Stimulated activated CD4-positive, alpha-beta T cell treated with anti-CD3 and anti-CD28 coated beads, TNF-alpha, amount 100 ng/mL, for 24 hours (primary cell): Measurements from ENCODE around the gene SUCO.
"Not testable (repeated sequence)": the region's sequence is repeated elsewhere in the genome, so short reads cannot be mapped to it uniquely, and the experiment has no call there.

Experiments
- DNase-seq, 3 experiments: peaks; one replicate each; pipeline ENCODE4 v3.0.0-alpha.2; 2020; ENCODE audit warnings: low read depth in 3 of 3

SUCO gene

GRCh38 chr1:172607145-172607544 lies 74.2 kb downstream of the SUCO start:
- no peak for DNase-seq

DNA sequence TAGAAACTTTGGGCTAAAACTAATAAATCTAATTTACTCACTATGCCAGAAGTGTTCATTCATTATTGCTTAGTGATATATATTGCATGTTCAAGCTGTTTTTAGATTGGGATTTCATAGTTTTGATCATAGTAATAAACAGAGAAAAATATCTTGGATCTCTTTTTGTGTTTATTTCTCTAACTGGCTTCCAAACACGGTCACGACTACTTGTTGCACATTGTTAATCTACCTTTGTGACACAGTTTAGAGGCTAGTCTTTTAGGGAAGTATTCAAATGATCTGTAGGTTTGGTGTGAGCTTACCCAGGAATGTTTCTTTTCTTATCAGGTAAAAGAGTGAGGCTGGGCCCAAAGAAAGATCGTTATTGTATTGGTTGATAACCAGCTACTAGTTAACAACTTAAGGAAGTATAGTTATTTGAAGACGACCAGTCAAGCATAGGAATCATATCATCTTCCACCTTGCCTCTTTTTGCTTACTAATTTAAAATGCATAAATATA lies 75.2 kb downstream of the SUCO start:
- no peak for DNase-seq

DNA sequence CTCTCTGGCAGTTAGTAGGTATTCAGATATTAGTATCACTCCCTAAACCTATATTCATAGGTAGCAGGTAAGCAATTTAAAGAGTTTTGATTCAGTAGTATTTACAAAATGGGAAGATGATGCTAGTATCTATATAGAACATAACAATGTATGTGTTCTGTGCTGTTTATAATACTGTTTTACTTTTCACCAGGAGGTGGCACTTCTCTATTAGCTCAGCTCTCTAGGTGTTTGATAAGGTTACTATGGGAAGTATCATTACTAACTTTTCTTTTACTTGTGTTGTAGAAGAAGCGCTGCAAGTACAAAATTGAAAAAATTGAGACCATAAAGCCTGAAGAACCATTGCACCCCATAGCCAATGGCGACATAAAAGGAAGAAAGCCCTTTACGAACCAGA lies 76.6 kb downstream of the SUCO start:
- no peak for DNase-seq

- DNase-seq: no peak
These were observed 79.5 kb downstream of the SUCO start for GRCh38 chr1:172612478-172612877.

DNA sequence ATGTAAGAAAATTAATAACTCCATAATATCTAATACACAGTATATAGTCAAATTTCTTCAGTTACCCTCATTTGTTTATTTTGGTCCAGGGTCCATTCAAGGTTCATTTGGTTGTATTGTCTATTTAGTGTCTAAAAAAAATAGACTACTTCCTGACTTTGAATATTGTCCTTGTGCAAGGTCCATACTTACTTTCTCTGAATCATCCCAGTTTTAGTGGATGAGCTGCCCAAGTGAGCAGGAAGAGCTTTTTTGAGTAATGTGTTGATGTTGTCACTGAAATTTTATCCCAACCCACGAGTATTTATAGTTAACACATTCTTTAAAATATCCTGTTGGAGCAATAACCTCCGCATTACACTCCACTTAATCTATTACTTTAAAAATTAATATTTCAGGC lies 80.3 kb downstream of the SUCO start:
- no peak for DNase-seq

DNA sequence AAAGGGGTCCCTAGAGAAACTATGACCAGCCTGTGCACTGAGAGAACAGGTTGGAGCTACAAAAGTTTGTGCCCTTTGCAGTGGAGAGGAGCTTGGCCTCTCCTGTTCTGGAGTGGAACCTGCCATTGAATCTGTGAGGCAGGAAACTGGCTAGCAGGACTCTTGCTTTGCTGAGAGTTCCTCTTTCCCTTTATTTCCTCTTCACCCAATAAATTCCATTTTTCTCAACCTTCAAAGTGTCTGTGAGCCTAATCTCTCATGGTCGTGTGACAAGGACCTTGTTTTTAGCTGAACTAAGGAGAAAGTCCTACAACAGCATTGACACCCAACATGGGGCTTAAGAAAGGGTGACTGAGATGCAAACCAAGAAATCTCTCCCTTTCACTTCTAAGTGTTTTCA lies 83.2 kb downstream of the SUCO start:
- DNase-seq: no peak

DNA sequence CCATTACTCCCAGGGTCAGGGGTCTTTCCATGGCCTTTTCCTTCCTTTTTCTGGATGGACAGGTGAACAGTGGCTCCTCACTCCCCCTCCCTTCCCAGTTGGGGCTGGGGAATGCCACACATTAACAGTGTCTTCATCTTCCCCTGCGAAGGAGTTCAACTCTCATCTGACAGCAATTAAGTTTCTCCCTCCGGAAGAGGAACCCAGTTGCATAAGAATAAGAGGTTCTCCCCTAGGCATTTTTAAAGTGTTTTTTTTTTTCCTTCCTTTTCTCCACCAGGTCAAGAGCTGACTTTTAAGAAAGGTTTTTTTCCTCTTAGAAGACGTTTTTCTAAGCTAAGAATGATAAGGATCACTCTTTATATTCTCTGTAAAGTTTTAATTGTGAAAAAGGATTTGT lies 83.7 kb downstream of the SUCO start:
- DNase-seq: no peak

GRCh38 chr1:172620603-172621002 lies 87.7 kb downstream of the SUCO start:
- DNase-seq: not testable (repeated sequence)

DNA sequence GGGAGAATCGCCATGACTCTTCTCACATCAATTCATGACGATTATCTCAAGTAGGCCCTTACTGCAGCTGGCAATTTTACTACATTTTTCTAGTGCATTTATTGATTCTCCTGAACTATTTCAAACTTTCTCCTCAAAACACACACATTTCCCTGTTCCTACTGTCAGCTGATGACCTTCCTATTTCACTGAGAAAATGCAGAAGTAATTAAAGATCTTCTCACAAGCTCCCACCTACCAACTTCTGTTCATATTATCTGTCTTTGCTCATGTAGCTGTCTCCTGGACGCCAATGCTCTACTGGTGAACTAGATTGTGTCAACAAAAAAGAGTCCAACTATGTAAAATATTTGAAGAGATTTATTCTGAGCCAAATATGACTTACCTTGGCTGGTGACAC lies 89.6 kb downstream of the SUCO start:
- no peak for DNase-seq

DNA sequence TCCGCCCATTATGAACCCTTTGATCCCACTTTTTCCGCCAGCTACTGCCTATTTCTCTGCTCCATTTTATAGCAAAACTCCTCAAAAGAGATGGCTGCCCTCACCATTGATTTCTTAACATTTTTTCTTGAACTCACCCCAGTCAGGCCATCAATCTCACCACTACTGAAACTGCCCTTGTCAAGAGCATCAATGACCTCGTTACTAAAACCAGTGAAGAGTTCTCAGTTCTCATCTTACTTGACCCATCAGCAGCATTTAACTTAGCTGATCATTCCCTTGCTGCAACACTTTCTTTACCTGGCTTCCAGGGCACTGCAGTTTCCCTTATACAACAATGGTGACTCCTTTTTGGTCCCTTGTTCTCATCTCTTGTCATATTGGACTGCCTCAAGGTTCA lies 90.8 kb downstream of the SUCO start:
- DNase-seq: no peak

DNA sequence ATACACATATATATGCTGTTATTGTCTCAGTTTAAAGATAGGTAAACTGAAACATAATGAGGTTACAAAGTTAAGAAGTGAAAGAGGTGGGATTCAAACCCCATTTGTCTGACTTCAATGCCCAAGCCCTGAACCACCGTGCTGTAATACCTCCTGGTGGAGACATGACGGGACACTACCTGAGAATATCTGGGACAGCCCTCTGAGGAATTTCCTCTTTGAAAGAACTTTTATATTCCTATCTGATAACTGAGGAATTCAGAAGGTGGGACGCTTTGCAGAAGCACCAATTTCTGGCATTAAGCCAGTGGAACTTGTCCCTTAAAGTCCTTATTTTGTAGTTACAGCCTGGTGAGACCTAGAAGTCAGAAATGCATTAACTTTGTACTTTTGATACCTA lies 93.9 kb downstream of the SUCO start:
- no peak for DNase-seq

DNA sequence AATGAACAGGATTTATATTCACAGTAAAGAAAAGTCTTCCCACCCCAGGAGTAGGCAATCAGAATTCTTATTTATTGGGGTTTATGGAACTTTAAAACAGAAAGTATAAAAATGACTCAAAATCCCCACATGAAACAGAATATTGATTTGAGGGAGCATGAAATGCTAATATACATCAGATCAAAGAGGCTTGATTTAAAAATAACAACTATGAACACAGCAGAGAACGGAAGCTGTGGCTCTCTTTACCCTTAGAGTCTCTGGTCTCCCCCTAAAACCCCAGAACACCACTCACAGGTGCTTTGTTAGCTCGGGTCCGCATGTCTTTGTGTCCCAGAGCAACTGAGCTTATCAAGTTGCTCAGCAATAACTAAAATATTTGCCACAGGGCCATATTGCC lies 94.8 kb downstream of the SUCO start:
- no peak for DNase-seq

DNA sequence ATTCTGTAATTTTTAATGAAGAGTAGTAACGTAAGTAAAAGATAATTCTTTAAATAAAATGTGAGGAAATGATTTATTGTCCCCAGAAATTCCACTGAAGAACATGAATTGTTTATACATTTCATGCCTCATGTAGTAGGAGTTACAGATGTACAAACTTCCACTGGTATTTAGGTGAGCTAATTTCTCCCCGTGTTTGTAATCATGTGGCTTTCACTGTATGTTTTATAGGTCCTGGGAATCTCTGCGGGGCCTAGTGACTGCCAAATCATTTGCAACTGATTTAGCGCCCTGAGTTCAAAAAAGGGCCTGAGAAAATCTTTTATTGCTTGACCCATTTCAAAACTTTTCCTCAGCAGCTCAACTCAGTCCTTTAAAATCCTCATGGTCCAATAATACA lies 95.5 kb downstream of the SUCO start:
- DNase-seq: no peak

DNA sequence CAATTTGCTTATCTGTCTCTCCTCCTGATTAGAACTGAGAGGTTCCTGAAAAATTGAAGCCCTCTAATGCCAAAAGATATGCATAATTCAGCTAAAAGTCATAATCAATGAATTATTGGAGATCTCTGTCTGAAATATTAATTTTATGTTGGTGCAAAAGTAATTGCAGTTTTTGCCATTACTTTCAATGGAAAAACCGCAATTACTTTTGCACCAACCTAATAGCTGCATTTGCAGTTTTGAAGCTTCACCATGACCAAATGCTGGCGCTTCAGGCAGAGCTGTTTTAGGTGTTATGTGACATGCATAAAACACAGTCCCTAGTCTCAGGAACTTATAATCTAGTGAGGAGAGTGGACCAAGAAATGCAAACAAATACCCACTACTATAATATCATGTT lies 96.2 kb downstream of the SUCO start:
- DNase-seq: no peak

- DNase-seq: no peak
These were observed 96.7 kb downstream of the SUCO start for GRCh38 chr1:172629638-172630037.

DNA sequence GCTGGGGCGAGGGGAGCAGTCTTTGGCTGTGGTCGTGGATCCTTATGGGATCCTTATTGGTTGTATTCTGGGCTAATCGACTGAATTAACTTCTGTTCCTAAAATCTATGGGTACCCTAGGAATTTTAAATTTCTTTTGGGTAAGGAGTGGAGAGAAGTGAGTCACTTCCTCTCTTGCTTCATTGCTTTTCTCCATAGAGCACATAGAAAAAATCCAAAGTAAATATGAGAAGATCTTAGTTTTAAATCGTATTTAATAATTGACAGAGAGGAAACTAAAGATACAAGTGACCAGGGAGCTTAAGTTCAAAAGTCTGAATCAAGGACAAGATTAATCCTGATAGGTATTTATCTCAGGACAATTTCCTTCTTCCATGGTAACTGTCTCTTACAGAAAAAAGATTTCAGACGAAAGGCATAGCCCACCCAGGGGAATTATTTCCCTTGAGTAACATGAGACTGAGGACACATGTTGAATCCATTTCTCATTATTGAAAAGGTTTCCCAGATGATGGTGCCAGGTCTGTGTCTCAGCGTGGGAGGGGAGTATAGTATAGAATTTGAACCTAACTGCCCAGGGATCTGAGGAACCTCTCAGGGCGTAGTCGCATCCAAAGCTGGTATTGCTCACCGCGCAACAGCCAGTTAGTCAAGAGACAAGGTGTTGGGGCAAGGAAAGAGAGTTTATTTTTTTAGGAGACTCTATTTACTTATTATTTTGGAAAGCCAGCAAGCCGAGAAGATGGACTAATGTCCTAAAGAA lies 97.3 kb downstream of the SUCO start:
- DNase-seq: no peak

DNA sequence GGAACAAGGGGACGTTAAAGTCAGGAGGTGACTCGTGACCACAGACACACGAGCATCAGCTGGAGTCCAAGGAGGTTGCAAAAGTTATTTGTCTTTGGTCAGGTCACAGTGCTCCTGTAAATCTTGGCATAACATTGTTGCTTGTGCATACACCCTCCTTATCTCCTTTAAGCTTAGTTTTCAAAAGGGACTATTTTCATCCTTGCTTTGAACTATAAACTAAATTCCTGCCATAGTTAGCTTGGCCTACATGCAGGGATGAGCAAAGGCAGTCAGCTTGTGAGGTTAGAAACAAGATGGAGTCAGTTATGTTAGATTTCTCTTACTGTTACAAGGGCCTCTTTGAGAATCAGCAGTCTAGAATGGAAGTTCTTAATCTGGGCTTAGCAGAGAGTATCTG lies 97.9 kb downstream of the SUCO start:
- no peak for DNase-seq

GRCh38 chr1:172637522-172637921 lies 104.6 kb downstream of the SUCO start:
- peak in 2 of 3 experiments; percentile 41 to 44 for DNase-seq

DNA sequence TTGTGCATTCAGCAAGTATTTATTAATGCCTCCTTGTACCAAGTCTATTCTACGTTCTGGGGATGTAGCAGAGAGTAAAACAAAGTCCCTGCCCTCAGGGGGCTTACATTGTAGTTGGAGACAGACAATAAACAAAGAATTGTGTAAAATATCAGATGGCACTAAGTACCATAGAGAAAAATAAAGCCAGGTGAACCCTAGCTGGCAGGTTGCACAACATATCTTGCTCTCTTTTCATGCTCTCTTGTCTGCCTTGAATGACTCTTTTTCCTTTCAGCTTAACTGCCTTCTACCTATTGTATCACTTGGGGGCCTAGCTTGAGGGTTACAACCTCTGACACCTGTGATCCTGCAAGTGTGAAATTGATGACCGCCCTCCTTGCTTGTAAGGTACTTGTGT lies 105.3 kb downstream of the SUCO start:
- no peak for DNase-seq

DNA sequence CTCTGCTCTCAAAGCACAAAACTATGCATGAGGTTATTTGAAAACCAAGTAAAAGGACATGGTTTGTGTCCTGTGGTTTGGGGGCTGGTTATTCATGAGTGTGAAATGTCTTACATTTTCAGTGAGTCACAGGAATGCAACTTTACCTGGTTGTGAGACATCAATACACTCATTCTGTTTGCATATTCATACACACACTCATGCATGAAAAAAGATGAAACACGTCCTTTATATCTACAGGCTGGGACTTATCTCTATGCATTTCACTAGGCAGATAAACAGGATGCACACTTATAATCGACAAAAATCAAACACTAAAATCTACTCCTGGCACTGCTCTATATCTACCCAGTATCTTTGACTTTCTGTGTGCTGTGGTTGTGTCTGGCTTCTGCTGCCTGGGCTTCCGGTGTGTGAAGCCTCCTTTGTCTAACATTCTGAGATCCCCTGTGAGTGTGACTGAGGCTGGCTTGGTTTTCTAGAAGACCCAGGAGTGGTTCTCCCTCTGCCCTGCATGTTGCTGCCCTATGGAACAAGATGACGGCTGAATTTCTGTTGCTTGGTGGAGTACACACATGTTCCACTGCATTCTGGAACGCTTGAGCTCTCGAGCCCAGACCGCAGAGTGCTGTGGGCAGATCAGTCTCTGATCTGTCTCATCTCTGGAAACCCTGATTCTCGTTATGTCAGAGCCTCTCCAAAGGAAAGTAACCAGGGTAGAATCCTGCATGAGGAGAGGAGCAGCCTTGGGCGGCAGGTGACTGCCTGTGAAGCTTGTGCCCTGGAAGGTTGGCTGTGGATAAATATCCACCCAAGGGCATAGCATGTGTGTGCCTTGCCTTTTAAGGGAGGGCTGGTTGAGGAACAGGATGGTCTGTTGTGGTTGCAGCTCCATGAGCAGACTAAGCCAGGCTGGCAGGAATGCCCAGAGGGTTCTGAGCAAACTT lies 106.2 kb downstream of the SUCO start:
- peak; percentile 53 to 82 (median 68) for DNase-seq

DNA sequence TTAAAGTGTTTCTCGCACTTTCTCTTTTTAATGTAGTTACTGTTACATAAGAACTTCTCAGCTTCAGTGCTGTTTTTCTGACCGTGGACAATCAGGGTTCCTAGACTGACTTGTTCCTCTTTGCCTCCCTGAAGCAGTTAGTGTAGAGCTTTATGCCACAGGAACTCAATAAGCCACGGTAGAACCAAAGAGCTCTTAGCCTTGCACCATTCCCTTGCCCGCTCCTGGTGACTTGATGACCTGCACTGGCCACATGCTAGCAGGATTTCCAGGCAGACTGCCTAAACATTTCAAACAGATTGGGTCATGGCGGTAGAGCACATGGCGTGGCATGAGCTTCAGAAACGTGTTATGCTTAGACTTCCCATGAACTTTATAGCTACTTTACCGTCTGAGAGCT lies 107.2 kb downstream of the SUCO start:
- no peak for DNase-seq

DNA sequence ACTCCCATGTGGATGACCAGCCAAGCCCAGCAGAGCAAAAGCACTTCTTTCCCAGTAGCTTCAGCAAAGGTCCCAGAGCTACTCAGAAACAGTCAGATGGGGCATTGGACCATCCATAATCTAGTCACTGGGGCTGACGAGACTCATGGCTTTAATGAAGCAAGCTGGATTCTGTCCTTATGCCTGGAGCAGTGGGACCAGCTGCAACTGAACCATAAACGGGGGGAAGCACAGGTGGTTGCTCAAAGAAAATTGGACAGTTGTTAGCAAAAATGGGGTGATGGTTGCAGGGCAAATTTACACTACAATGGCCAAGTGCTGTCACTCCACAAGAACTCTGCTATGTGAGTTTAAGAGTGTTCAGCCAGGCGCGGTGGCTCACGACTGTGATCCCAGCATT lies 108.5 kb downstream of the SUCO start:
- no peak for DNase-seq

- no peak for DNase-seq
These were observed 110.0 kb downstream of the SUCO start for GRCh38 chr1:172642970-172643369.
